HL-60 (cell line): Measurements from ENCODE around the gene SLC9A1.
A peak's percentile ranks its signal among the peaks of the same experiment; 100 is the strongest.

Experiments used
- DNase-seq, 2 experiments: peaks; one replicate each; pipeline ENCODE4 v3.0.0-alpha.2; 2010 to 2020; ENCODE audit warnings: low read depth in 1 of 2, low spot score in 1 of 2
- H3K27ac ChIP-seq: fragments of 250-450 bp; sonication (Bioruptor Pico); replicated peaks from 2 replicates; pipeline ENCODE4 v1.5.1; 2020; ENCODE audit warnings: mild to moderate bottlenecking, moderate library complexity
- H3K27me3 ChIP-seq: fragments of 250-450 bp; sonication (Bioruptor Pico); 2 replicates; pipeline ENCODE4 v1.5.1; 2021; ENCODE audit warnings: mild to moderate bottlenecking, moderate library complexity; ENCODE audit not compliant: insufficient read depth, poor library complexity, severe bottlenecking
- H3K4me3 ChIP-seq: replicated peaks from 2 replicates; pipeline ENCODE4 v1.5.1; 2011; ENCODE audit warnings: mild to moderate bottlenecking, control low read depth, low read length; ENCODE audit not compliant: insufficient read depth
- GABPA ChIP-seq: IDR thresholded peaks from 2 replicates; pipeline ENCODE4 v1.6.1; 2012; ENCODE audit warnings: low read depth
- POLR2AphosphoS5 ChIP-seq: IDR thresholded peaks from 2 replicates; pipeline ENCODE4 v1.6.1; 2012; ENCODE audit warnings: low read depth
- SPI1 ChIP-seq: IDR thresholded peaks from 2 replicates; pipeline ENCODE4 v1.6.1; 2012; ENCODE audit warnings: low read depth, mild to moderate bottlenecking, borderline replicate concordance
- TF ChIP-seq, protein P1 (sequence below): IDR thresholded peaks from one replicate; pipeline ENCODE4 v1.5.1; 2011; ENCODE audit warnings: low read length, control low read depth, inconsistent platforms; ENCODE audit not compliant: insufficient read depth
- TF ChIP-seq, protein P2 (sequence below): IDR thresholded peaks from 2 replicates; pipeline ENCODE4 v1.6.1; 2012; ENCODE audit warnings: low read depth; ENCODE audit not compliant: insufficient replicate concordance

The SLC9A1 gene

DNA sequence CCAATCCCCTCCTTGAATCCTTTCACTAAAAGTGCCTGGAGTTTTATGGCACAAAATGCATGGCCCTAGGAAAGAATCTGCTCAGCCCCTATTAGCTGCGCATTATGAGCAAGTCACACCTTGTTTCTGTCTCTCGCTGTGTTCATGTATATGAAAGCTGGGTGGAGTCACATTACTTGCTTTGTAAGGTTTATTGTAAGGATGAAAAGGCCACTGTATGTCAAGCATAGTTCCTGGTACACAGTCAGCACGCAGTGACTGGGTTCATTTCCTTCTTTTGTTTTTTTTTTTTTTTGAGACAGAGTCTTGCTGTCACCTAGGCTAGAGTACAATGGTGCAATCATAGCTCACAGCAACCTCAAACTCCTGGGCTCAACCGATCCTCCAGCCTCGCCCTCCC is 6.7 kb upstream of the SLC9A1 start:
- Histone ChIP-seq H3K27me3 (no peaks in the 10 kb centered on the region), H3K4me3 (no peak overlapping the region), H3K27ac (peak overlapping the region; percentile 30; the same call in 1 of the 2 replicates)
- peak; percentile 34 to 42 for DNase-seq
- TF ChIP-seq, protein P1, sequence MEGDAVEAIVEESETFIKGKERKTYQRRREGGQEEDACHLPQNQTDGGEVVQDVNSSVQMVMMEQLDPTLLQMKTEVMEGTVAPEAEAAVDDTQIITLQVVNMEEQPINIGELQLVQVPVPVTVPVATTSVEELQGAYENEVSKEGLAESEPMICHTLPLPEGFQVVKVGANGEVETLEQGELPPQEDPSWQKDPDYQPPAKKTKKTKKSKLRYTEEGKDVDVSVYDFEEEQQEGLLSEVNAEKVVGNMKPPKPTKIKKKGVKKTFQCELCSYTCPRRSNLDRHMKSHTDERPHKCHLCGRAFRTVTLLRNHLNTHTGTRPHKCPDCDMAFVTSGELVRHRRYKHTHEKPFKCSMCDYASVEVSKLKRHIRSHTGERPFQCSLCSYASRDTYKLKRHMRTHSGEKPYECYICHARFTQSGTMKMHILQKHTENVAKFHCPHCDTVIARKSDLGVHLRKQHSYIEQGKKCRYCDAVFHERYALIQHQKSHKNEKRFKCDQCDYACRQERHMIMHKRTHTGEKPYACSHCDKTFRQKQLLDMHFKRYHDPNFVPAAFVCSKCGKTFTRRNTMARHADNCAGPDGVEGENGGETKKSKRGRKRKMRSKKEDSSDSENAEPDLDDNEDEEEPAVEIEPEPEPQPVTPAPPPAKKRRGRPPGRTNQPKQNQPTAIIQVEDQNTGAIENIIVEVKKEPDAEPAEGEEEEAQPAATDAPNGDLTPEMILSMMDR = no peak
- TF ChIP-seq SPI1 = peak; percentile 42; the same call in 1 of the 2 replicates

DNA sequence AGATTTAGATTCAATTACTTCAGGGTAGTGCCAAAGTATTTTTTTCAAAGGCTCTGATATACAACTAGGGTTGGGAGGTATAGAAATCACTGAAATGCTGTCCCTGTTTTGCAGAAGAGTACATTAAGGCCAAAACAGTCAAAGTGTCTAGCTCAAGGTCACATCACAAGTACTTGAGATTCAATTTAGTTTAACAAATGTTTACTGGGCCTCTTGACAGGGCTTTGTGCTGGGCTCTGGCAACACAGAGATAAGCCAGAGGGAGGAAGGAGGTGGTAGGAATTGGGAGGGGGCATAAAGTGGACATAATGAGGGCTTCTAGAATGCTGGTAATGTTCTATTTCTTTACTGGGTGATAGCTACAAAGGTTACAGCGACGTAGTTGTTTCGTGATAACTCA is 2.3 kb upstream of the SLC9A1 start:
- Histone ChIP-seq H3K4me3 (no peak overlapping the region), H3K27ac (no peak overlapping the region), H3K27me3 (no peaks in the 10 kb centered on the region)
- DNase-seq = no peak
- TF ChIP-seq, protein P2, sequence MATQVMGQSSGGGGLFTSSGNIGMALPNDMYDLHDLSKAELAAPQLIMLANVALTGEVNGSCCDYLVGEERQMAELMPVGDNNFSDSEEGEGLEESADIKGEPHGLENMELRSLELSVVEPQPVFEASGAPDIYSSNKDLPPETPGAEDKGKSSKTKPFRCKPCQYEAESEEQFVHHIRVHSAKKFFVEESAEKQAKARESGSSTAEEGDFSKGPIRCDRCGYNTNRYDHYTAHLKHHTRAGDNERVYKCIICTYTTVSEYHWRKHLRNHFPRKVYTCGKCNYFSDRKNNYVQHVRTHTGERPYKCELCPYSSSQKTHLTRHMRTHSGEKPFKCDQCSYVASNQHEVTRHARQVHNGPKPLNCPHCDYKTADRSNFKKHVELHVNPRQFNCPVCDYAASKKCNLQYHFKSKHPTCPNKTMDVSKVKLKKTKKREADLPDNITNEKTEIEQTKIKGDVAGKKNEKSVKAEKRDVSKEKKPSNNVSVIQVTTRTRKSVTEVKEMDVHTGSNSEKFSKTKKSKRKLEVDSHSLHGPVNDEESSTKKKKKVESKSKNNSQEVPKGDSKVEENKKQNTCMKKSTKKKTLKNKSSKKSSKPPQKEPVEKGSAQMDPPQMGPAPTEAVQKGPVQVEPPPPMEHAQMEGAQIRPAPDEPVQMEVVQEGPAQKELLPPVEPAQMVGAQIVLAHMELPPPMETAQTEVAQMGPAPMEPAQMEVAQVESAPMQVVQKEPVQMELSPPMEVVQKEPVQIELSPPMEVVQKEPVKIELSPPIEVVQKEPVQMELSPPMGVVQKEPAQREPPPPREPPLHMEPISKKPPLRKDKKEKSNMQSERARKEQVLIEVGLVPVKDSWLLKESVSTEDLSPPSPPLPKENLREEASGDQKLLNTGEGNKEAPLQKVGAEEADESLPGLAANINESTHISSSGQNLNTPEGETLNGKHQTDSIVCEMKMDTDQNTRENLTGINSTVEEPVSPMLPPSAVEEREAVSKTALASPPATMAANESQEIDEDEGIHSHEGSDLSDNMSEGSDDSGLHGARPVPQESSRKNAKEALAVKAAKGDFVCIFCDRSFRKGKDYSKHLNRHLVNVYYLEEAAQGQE = no peak
- no peak for TF ChIP-seq POLR2AphosphoS5
- TF ChIP-seq SPI1 = no peak
- TF ChIP-seq GABPA = no peak
- TF ChIP-seq, protein P1 = no peak

DNA sequence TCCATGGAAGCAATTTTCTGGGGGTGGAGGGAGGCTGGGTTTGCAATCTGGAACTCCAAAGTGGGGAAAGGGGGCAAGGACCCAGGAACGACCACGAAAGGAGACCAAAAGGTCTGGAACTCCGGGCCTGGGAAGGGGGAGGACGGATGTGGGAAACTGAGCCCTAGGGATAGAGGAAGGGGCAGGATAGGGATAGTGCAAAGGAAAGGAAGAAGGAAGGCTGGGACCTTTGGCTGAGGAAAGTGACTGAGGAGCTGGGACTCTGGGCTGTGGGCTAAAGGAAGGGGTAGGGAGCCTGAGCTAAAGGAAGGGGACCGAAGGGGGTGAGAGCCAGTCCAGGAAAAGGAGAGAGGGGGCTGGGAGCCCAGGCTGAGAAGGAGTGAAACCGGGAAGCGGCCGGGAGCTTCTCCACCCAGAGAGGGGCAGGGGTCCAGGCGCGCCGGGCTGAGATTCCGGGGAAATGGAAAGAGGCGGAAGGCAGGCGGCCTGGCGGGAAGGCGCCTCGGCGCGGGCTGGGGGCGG is 395 bp downstream of the SLC9A1 start:
- no peak for DNase-seq
- H3K27ac ChIP-seq = peak overlapping the region; percentile 82
- TF ChIP-seq, protein P2 = no peak
- TF ChIP-seq SPI1 (no peak), GABPA (no peak), POLR2AphosphoS5 (no peak)
- TF ChIP-seq, protein P1 = no peak
- H3K4me3 ChIP-seq = peak overlapping the region; percentile 49
- H3K27me3 ChIP-seq = no peaks in the 10 kb centered on the region

DNA sequence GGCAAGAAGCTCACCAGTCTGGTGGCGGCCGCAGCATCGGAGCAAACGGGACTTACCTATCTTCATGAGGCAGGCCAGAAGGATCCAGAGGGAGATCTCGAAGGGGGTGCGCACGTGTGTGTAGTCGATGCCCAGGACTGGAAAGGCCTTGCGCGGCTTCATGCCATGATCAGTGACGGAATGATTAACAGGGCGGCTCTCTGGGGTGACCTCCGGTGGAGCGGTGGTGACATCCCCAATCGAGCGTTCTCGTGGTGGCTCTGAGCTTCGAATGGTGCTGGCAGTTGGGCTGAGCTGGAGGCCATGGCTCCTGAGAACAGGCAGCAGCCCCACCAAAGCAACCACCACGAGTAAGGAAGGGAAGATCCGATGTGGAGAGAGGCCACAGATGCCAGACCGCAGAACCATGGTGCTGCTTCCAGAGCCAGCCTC is 982 bp downstream of the SLC9A1 start:
- Histone ChIP-seq H3K27ac (no peak overlapping the region), H3K27me3 (no peaks in the 10 kb centered on the region), H3K4me3 (peak overlapping the region; percentile 49)
- DNase-seq = no peak
- TF ChIP-seq SPI1 (no peak), GABPA (no peak), POLR2AphosphoS5 (no peak)
- TF ChIP-seq, protein P2 = no peak
- TF ChIP-seq, protein P1 = no peak
